ENCODE results near the gene USP46.

GRCh38 chr4:52637116-52637515 is 22.0 kb downstream of the USP46 start:
- TF ChIP-seq CTCF (IDR thresholded peaks at IDR 0.05 in 8 of 11, conservative IDR thresholded peaks at IDR 0.05 in 3 of 11) (no peak), POLR2AphosphoS5 (IDR thresholded peaks at IDR 0.05) (no peak)

Measured in spleen (tissue), 7 donors.